PC-3 (cell line): ENCODE measurements around the gene FREY1. TPM values are rescaled to one million over a fixed set of nuclear protein-coding genes. Genes with fewer than 3 reads are reported as not detected.

Experiments used
- ATAC-seq: fragments of 200-7000 bp; cut with Tn5 transposase; 2 replicates; pipeline ENCODE4 v1.9.1; 2020; ENCODE audit warnings: mild to moderate bottlenecking, moderate library complexity
- BruUV-seq: library from RNA; stranded (reverse); fragments of 400-500 nt; replicated peaks from 2 replicates; lab custom pipeline; 2021; lab: Mats Ljungman, UMichigan
- CTCF ChIA-PET: fragments of 300-600 bp; sonication (Branson Sonifier 250); formaldehyde crosslinking; loops from one replicate; lab custom pipeline; 2022; ENCODE audit warnings: antibody characterized with exemption; lab: Charles Lee
- POLR2A ChIA-PET: fragments of 300-600 bp; sonication (Branson Sonifier 250); formaldehyde crosslinking; loops from one replicate; lab custom pipeline; 2022; ENCODE audit warnings: antibody characterized with exemption; ENCODE audit not compliant: unreplicated experiment; lab: Charles Lee
- DNase-seq: peaks from one replicate; pipeline ENCODE4 v3.0.0-alpha.2; 2015
- H2AFZ ChIP-seq: fragments of 300-600 bp; sonication (generic); 2 replicates; pipeline ENCODE4 v1.6.0; 2016; ENCODE audit warnings: antibody characterized with exemption, low read length
- H3F3A ChIP-seq: fragments of 300-600 bp; sonication (generic); one replicate; pipeline ENCODE4 v1.6.0; 2017; ENCODE audit warnings: antibody characterized with exemption, low read length, control low read depth, mild to moderate bottlenecking; ENCODE audit not compliant: unreplicated experiment
- H3K27ac ChIP-seq: fragments of 300-600 bp; sonication (generic); 2 replicates; pipeline ENCODE4 v1.5.1; 2016; ENCODE audit warnings: mild to moderate bottlenecking, low read length
- H3K27me3 ChIP-seq: fragments of 300-600 bp; sonication (generic); 2 replicates; pipeline ENCODE4 v1.6.1; 2016; ENCODE audit warnings: low read length, mixed read lengths
- H3K36me3 ChIP-seq: fragments of 300-600 bp; sonication (generic); 2 replicates; pipeline ENCODE4 v1.6.1; 2016; ENCODE audit warnings: low read depth, mixed run types, low read length, mixed read lengths
- H3K4me1 ChIP-seq: fragments of 300-600 bp; sonication (generic); 2 replicates; pipeline ENCODE4 v1.5.1; 2016; ENCODE audit warnings: low read length; ENCODE audit not compliant: insufficient read depth
- H3K4me2 ChIP-seq: fragments of 300-600 bp; sonication (generic); 2 replicates; pipeline ENCODE4 v1.6.0; 2016; ENCODE audit warnings: low read length
- H3K4me3 ChIP-seq: fragments of 300-600 bp; sonication (generic); 2 replicates; pipeline ENCODE4 v1.5.1; 2016; ENCODE audit warnings: mild to moderate bottlenecking, low read length, mixed read lengths
- H3K79me2 ChIP-seq: fragments of 300-600 bp; sonication (generic); 2 replicates; pipeline ENCODE4 v1.6.1; 2017; ENCODE audit warnings: low read length, mixed read lengths
- H3K9ac ChIP-seq: fragments of 300-600 bp; sonication (generic); 2 replicates; pipeline ENCODE4 v1.6.0; 2016; ENCODE audit warnings: mild to moderate bottlenecking, low read length
- H3K9me2 ChIP-seq: fragments of 300-600 bp; sonication (generic); replicated peaks from 2 replicates; pipeline ENCODE4 v1.6.1; 2016; ENCODE audit warnings: mixed run types, low read length, mixed read lengths
- H3K9me3 ChIP-seq: fragments of 300-600 bp; sonication (generic); 2 replicates; pipeline ENCODE4 v1.6.1; 2016; ENCODE audit warnings: low read length, mixed read lengths
- H4K20me1 ChIP-seq: fragments of 300-600 bp; sonication (generic); 2 replicates; pipeline ENCODE4 v1.6.1; 2016; ENCODE audit warnings: low read length, mixed read lengths
- EZH2 ChIP-seq: fragments of 300-600 bp; sonication (generic); IDR thresholded peaks from one replicate; pipeline ENCODE4 v1.6.1; 2017; ENCODE audit warnings: antibody characterized with exemption, mild to moderate bottlenecking, low read length; ENCODE audit not compliant: unreplicated experiment
- EZH2phosphoT487 ChIP-seq: fragments of 300-600 bp; sonication (generic); IDR thresholded peaks from 2 replicates; pipeline ENCODE4 v1.6.1; 2018; ENCODE audit warnings: mild to moderate bottlenecking, antibody characterized with exemption, low read length, borderline replicate concordance
- intact Hi-C: fragments of 100-400 bp; cut with micrococcal nuclease; formaldehyde crosslinking; loops from 2 replicates; pipeline ENCODE4 v1.9.0; 2023
- total RNA-seq: library from RNA; depleted of rRNA; stranded (reverse); fragments of >200 nt; gene quantifications from 2 replicates; pipeline ENCODE4 v1.2.3, GENCODE V29; 2014
- TF ChIP-seq, protein P1 (sequence below): fragments of 300-600 bp; sonication (generic); conservative IDR thresholded peaks from 2 replicates; pipeline ENCODE4 v1.5.1; 2017; ENCODE audit warnings: antibody characterized with exemption, low read depth, mild to moderate bottlenecking, low read length

Gene FREY1
- total RNA-seq, 1 experiment from 2014 or later, result 0.15 TPM

DNA sequence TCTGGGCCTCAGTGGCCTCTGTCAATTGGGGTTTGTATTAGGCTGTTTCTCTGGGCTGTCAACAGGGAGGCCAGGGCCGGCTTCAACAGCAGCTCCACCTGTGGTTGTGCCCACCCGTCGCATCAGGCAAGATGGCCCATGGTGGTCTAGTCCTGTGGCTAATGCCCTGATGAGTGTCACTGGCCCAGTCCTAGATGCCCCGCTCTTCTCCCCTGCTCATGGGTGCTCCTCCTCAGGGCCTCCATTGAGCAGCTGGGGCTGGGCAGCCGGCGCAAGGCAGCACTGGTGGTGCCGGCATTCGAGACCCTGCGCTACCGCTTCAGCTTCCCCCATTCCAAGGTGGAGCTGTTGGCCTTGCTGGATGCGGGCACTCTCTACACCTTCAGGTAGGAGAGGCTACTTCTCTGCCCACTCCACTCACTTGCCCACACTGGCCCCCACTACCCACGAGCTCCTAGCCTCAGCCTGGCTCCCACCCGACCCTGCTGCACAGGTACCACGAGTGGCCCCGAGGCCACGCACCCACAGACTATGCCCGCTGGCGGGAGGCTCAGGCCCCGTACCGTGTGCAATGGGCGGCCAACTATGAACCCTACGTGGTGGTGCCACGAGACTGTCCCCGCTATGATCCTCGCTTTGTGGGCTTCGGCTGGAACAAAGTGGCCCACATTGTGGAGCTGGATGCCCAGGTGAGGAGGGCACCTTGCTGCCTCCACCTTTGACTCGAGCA lies 20.8 kb upstream of the FREY1 start:
- H4K20me1 ChIP-seq, result no peaks in the 10 kb centered on the region
- no peak overlapping the region for H3K4me2 ChIP-seq
- no peaks in the 10 kb centered on the region for H3K36me3 ChIP-seq
- H3K27ac ChIP-seq, result no peak overlapping the region
- POLR2A ChIA-PET, result no interaction called here
- no peak overlapping the region for H3K9ac ChIP-seq
- BruUV-seq, result no TSS peak
- ATAC-seq (no peak), DNase-seq (no peak)
- no peaks in the 10 kb centered on the region for H3K27me3 ChIP-seq
- intact Hi-C loops, result no loop called here
- H3K9me2 ChIP-seq, result no peaks in the 10 kb centered on the region
- H3F3A ChIP-seq, result no peaks in the 10 kb centered on the region
- TF ChIP-seq, protein P1, sequence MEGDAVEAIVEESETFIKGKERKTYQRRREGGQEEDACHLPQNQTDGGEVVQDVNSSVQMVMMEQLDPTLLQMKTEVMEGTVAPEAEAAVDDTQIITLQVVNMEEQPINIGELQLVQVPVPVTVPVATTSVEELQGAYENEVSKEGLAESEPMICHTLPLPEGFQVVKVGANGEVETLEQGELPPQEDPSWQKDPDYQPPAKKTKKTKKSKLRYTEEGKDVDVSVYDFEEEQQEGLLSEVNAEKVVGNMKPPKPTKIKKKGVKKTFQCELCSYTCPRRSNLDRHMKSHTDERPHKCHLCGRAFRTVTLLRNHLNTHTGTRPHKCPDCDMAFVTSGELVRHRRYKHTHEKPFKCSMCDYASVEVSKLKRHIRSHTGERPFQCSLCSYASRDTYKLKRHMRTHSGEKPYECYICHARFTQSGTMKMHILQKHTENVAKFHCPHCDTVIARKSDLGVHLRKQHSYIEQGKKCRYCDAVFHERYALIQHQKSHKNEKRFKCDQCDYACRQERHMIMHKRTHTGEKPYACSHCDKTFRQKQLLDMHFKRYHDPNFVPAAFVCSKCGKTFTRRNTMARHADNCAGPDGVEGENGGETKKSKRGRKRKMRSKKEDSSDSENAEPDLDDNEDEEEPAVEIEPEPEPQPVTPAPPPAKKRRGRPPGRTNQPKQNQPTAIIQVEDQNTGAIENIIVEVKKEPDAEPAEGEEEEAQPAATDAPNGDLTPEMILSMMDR, result no peak
- no peak for TF ChIP-seq EZH2
- no peak for TF ChIP-seq EZH2phosphoT487
- no peak overlapping the region for H3K4me3 ChIP-seq
- H3K9me3 ChIP-seq, result no peaks in the 10 kb centered on the region
- no peak overlapping the region for H2AFZ ChIP-seq
- peaks cover 7% of the 10 kb centered on the region; the same call in 1 of the 2 replicates for H3K4me1 ChIP-seq
- peaks cover 5% of the 10 kb centered on the region; the same call in 1 of the 2 replicates for H3K79me2 ChIP-seq
- CTCF ChIA-PET, result no interaction called here

DNA sequence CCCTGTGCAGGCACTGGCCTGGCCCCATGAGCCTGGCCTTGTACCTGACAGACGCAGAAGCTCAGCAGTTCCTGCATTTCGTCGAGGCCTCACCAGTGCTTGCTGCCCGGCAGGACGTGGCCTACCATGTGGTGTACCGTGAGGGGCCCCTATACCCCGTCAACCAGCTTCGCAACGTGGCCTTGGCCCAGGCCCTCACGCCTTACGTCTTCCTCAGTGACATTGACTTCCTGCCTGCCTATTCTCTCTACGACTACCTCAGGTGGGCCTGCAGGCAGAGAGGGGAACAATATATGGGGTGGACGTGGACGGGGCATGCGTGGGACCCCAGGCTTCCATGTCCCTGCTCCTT lies 20.2 kb upstream of the FREY1 start:
- Histone ChIP-seq H3K9ac (no peak overlapping the region), H3K36me3 (no peaks in the 10 kb centered on the region), H3K79me2 (peaks cover 5% of the 10 kb centered on the region; the same call in 1 of the 2 replicates), H3K4me3 (no peak overlapping the region), H3K9me3 (no peaks in the 10 kb centered on the region), H4K20me1 (no peaks in the 10 kb centered on the region), H3K27ac (no peak overlapping the region), H3K4me1 (peaks cover 7% of the 10 kb centered on the region; the same call in 1 of the 2 replicates), H2AFZ (no peak overlapping the region), H3K4me2 (no peak overlapping the region), H3K9me2 (no peaks in the 10 kb centered on the region), H3K27me3 (no peaks in the 10 kb centered on the region), H3F3A (no peaks in the 10 kb centered on the region)
- CTCF ChIA-PET, result no interaction called here
- BruUV-seq, result no TSS peak
- no peak for TF ChIP-seq EZH2phosphoT487
- no peak for TF ChIP-seq EZH2
- TF ChIP-seq, protein P1, result no peak
- DNase-seq, result no peak
- intact Hi-C loops, result no loop called here
- no peak for ATAC-seq
- POLR2A ChIA-PET, result no interaction called here

DNA sequence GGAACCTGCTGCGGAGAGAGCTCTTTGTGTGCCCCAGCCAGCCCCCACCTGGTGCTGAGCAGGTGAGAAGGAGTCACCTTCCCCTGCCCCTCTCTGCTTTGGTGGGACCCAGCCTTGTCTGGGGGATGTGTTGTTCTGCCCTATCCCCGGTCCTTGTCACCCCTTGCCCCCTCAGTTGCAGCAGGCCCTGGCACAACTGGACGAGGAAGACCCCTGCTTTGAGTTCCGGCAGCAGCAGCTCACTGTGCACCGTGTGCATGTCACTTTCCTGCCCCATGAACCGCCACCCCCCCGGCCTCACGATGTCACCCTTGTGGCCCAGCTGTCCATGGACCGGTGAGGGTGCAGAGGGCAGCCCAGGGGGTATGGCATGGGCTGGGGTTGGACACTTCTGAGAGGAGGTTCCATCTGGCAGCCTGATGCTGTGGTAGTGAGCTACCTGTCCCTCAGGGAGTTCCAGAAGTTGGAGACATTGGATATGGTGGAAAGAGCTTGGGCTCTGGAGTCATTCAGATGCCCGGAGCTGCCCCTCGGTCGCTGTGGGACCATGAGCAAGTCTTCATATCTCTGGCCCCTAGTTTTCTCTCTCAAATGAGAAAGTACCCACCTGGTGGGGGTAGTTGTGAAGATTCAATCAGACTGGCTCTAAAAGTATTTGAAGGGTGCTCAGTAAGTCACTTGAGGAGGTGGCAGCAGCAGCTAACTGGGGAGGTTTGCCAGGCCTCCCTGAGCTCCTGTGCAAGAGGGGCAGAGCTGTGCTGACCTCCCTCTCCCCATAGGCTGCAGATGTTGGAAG lies 19.7 kb upstream of the FREY1 start:
- ChIA-PET CTCF (no interaction called here), POLR2A (no interaction called here)
- ATAC-seq (no peak), DNase-seq (no peak)
- H3K79me2 ChIP-seq, result peaks cover 5% of the 10 kb centered on the region; the same call in 1 of the 2 replicates
- no peaks in the 10 kb centered on the region for H3K36me3 ChIP-seq
- intact Hi-C loops, result no loop called here
- no peaks in the 10 kb centered on the region for H3K9me2 ChIP-seq
- H4K20me1 ChIP-seq, result no peaks in the 10 kb centered on the region
- H3K9me3 ChIP-seq, result no peaks in the 10 kb centered on the region
- no peak overlapping the region for H3K27ac ChIP-seq
- no peak overlapping the region for H3K4me2 ChIP-seq
- no peak overlapping the region for H3K4me3 ChIP-seq
- H3K9ac ChIP-seq, result no peak overlapping the region
- TF ChIP-seq EZH2phosphoT487 (no peak), EZH2 (no peak)
- TF ChIP-seq, protein P1, result no peak
- no peaks in the 10 kb centered on the region for H3K27me3 ChIP-seq
- no peak overlapping the region for H2AFZ ChIP-seq
- H3K4me1 ChIP-seq, result peaks cover 7% of the 10 kb centered on the region; the same call in 1 of the 2 replicates
- no TSS peak for BruUV-seq
- no peaks in the 10 kb centered on the region for H3F3A ChIP-seq
